Measurements from ENCODE around the gene ZNF169. TPM values are rescaled to one million over a fixed set of nuclear protein-coding genes. Genes with fewer than 3 reads are reported as not detected.
"Not testable (repeated sequence)": the region's sequence is repeated elsewhere in the genome, so short reads cannot be mapped to it uniquely, and the experiment has no call there.

Gene ZNF169
- total and polyA plus RNA-seq, 2 of the 8 experiments (the other 6 are each of a cell fraction or from before 2014, with no cell fraction given), result 7.0 to 9.0 TPM

GRCh38 chr9:94317949-94318657, 59.0 kb downstream of the ZNF169 start:
- CTCF ChIA-PET (ENCODE audit: partially characterized antibody); H2BK5ac ChIP-seq (ENCODE audit: low read depth, low read length); H2AK5ac ChIP-seq (ENCODE audit: low read depth, low read length); H3K79me2 ChIP-seq (ENCODE audit: control insufficient read depth in 1 of 2, insufficient read depth in 2 of 2, low read length in 2 of 2); H3K23ac ChIP-seq (ENCODE audit: insufficient read length); H3K9ac ChIP-seq (replicated peaks in 1 of 4; ENCODE audit: extremely low read depth in 1 of 4, low read depth in 3 of 4, low read length in 3 of 4); H3K9me3 ChIP-seq (ENCODE audit: insufficient read depth in 2 of 2, low read depth in 1 of 2, low read length in 1 of 2); H3K56ac ChIP-seq (replicated peaks; ENCODE audit: insufficient read length, low read depth, low read length); H3K4me1 ChIP-seq (replicated peaks in 1 of 4; ENCODE audit: control insufficient read depth in 3 of 4, insufficient read depth in 4 of 4, low read length in 3 of 4); H3K23me2 ChIP-seq (ENCODE audit: low read depth, low read length); FAIRE-seq; H3K4me2 ChIP-seq (ENCODE audit: insufficient read depth in 1 of 2, low read depth in 2 of 2, low read length in 2 of 2); H3K36me3 ChIP-seq (ENCODE audit: control insufficient read depth in 2 of 4, insufficient read depth in 4 of 4, low read length in 3 of 4); H3K4ac ChIP-seq (replicated peaks; ENCODE audit: insufficient read length, low read depth, low read length); H3K79me1 ChIP-seq (ENCODE audit: low read depth, low read length); H3K18ac ChIP-seq (ENCODE audit: extremely low read depth, low read length); H4K8ac ChIP-seq (ENCODE audit: extremely low read depth, insufficient read depth, low read length); H3K14ac ChIP-seq (ENCODE audit: insufficient read length); H2BK12ac ChIP-seq (ENCODE audit: low read depth, low read length); H4K91ac ChIP-seq (replicated peaks; ENCODE audit: insufficient read length, low read length); H2BK20ac ChIP-seq (ENCODE audit: low read length); H4K5ac ChIP-seq (ENCODE audit: insufficient read length, low read depth, low read length); H3K27ac ChIP-seq (ENCODE audit: low read depth, low read length); DNase-seq (ENCODE audit: low read depth in 1 of 2, low spot score in 2 of 2); POLR2A ChIA-PET (ENCODE audit: partially characterized antibody); H2BK120ac ChIP-seq (replicated peaks; ENCODE audit: low read depth, low read length); H2BK15ac ChIP-seq (ENCODE audit: low read length); H2AFZ ChIP-seq (ENCODE audit: low read length); H4K20me1 ChIP-seq (replicated peaks in 1 of 2; ENCODE audit: control insufficient read depth in 1 of 2, insufficient read depth in 2 of 2, low read length in 2 of 2); H3K4me3 ChIP-seq (ENCODE audit: extremely low read depth in 1 of 4, insufficient read depth in 2 of 4, low read depth in 3 of 4, low read length in 4 of 4); H3K27me3 ChIP-seq (replicated peaks in 1 of 4; ENCODE audit: control insufficient read depth in 3 of 4, extremely low read depth in 1 of 4, insufficient read depth in 3 of 4, low read length in 3 of 4): not testable (repeated sequence)
- no CpG with 5 or more reads among the region's 10 CpGs for WGBS, 2 experiments (ENCODE audit: extremely low coverage in 1 of 2, insufficient coverage in 1 of 2, insufficient read length in 1 of 2, insufficient replicate concordance in 2 of 2, low coverage in 1 of 2, low lambda C conversion rate in 2 of 2, missing lambda C conversion rate in 1 of 2)

GRCh38 chr9:94322342-94322940, 63.3 kb downstream of the ZNF169 start:
- H3K4ac ChIP-seq (replicated peaks; ENCODE audit: insufficient read length, low read depth, low read length); H3K56ac ChIP-seq (replicated peaks; ENCODE audit: insufficient read length, low read depth, low read length); H4K8ac ChIP-seq (ENCODE audit: extremely low read depth, insufficient read depth, low read length); H2BK20ac ChIP-seq (ENCODE audit: low read length); CTCF ChIA-PET (ENCODE audit: partially characterized antibody); H3K4me1 ChIP-seq (replicated peaks in 1 of 4; ENCODE audit: control insufficient read depth in 3 of 4, insufficient read depth in 4 of 4, low read length in 3 of 4); FAIRE-seq; H3K27ac ChIP-seq (ENCODE audit: low read depth, low read length); H3K79me1 ChIP-seq (ENCODE audit: low read depth, low read length); H2BK120ac ChIP-seq (replicated peaks; ENCODE audit: low read depth, low read length); H3K23me2 ChIP-seq (ENCODE audit: low read depth, low read length); H2BK15ac ChIP-seq (ENCODE audit: low read length); DNase-seq (ENCODE audit: low read depth in 1 of 2, low spot score in 2 of 2); H3K27me3 ChIP-seq (replicated peaks in 1 of 4; ENCODE audit: control insufficient read depth in 3 of 4, extremely low read depth in 1 of 4, insufficient read depth in 3 of 4, low read length in 3 of 4); POLR2A ChIA-PET (ENCODE audit: partially characterized antibody); H2AFZ ChIP-seq (ENCODE audit: low read length); H4K91ac ChIP-seq (replicated peaks; ENCODE audit: insufficient read length, low read length); H2BK12ac ChIP-seq (ENCODE audit: low read depth, low read length); H3K14ac ChIP-seq (ENCODE audit: insufficient read length); H3K36me3 ChIP-seq (ENCODE audit: control insufficient read depth in 2 of 4, insufficient read depth in 4 of 4, low read length in 3 of 4); H2BK5ac ChIP-seq (ENCODE audit: low read depth, low read length); H3K9me3 ChIP-seq (ENCODE audit: insufficient read depth in 2 of 2, low read depth in 1 of 2, low read length in 1 of 2); H3K9ac ChIP-seq (replicated peaks in 1 of 4; ENCODE audit: extremely low read depth in 1 of 4, low read depth in 3 of 4, low read length in 3 of 4); H3K4me3 ChIP-seq (ENCODE audit: extremely low read depth in 1 of 4, insufficient read depth in 2 of 4, low read depth in 3 of 4, low read length in 4 of 4); H3K79me2 ChIP-seq (ENCODE audit: control insufficient read depth in 1 of 2, insufficient read depth in 2 of 2, low read length in 2 of 2); H2AK5ac ChIP-seq (ENCODE audit: low read depth, low read length); H3K23ac ChIP-seq (ENCODE audit: insufficient read length); H3K18ac ChIP-seq (ENCODE audit: extremely low read depth, low read length); H3K4me2 ChIP-seq (ENCODE audit: insufficient read depth in 1 of 2, low read depth in 2 of 2, low read length in 2 of 2); H4K20me1 ChIP-seq (replicated peaks in 1 of 2; ENCODE audit: control insufficient read depth in 1 of 2, insufficient read depth in 2 of 2, low read length in 2 of 2); H4K5ac ChIP-seq (ENCODE audit: insufficient read length, low read depth, low read length): not testable (repeated sequence)
- 100% methylated on average over 4 of the region's 9 CpGs; no CpG with 5 or more reads in 1 of the 2 experiments for WGBS, 2 experiments (ENCODE audit: extremely low coverage in 1 of 2, insufficient coverage in 1 of 2, insufficient read length in 1 of 2, insufficient replicate concordance in 2 of 2, low coverage in 1 of 2, low lambda C conversion rate in 2 of 2, missing lambda C conversion rate in 1 of 2)

All from H1 (cell line).